GM12872 (cell line): ENCODE data around the gene TRAF2.

Experiments
- TF ChIP-seq, protein P1 (sequence below): IDR thresholded peaks from 3 replicates; pipeline ENCODE4 v1.5.1; 2011; ENCODE audit warnings: low read depth, mild to moderate bottlenecking, low read length, moderate library complexity; ENCODE audit not compliant: insufficient read depth

TRAF2 gene

DNA sequence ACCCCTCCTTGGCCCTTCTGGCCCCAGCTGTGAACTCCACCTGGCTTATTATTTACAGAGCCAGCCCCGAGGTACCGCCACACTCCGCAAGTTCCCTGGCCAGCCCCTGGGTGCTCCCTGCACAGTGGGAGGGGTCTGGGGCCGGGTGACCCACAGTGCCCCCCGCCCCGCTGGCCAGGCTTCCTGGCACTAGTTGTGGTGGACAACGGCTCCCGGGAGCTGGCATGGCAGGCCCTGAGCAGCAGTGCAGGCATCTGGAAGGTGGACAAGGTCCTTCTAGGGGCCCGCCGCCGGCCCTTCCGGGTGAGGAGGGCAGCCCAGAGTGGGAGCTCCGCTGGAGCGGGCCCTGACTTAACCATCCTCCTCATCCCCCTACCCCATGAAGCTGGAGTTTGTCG lies 30.2 kb upstream of the TRAF2 start:
- TF ChIP-seq, protein P1, sequence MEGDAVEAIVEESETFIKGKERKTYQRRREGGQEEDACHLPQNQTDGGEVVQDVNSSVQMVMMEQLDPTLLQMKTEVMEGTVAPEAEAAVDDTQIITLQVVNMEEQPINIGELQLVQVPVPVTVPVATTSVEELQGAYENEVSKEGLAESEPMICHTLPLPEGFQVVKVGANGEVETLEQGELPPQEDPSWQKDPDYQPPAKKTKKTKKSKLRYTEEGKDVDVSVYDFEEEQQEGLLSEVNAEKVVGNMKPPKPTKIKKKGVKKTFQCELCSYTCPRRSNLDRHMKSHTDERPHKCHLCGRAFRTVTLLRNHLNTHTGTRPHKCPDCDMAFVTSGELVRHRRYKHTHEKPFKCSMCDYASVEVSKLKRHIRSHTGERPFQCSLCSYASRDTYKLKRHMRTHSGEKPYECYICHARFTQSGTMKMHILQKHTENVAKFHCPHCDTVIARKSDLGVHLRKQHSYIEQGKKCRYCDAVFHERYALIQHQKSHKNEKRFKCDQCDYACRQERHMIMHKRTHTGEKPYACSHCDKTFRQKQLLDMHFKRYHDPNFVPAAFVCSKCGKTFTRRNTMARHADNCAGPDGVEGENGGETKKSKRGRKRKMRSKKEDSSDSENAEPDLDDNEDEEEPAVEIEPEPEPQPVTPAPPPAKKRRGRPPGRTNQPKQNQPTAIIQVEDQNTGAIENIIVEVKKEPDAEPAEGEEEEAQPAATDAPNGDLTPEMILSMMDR, result no peak

DNA sequence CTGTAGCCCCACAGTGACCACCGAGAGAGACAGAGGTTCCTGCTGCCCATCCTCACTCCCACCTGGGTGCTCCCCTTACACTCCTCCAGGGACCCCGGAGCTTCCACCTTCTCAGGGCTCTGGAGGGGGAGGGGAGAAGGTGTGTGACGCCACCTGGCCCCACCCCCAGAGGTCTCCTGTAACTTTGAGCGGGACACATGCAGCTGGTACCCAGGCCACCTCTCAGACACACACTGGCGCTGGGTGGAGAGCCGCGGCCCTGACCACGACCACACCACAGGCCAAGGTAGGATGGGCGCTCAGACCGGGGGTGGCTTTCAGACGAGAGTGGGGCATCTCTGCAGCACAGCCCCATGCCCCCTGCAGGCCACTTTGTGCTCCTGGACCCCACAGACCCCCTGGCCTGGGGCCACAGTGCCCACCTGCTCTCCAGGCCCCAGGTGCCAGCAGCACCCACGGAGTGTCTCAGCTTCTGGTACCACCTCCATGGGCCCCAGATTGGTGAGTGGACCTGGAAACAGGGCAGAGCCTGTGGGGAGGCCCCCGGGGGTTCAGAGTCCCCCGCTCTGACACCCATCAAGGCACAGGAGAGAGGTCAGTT lies 29.7 kb upstream of the TRAF2 start:
- TF ChIP-seq, protein P1, result 0 out of 3 replicates have a peak, but pooled peaks have one; percentile 23

DNA sequence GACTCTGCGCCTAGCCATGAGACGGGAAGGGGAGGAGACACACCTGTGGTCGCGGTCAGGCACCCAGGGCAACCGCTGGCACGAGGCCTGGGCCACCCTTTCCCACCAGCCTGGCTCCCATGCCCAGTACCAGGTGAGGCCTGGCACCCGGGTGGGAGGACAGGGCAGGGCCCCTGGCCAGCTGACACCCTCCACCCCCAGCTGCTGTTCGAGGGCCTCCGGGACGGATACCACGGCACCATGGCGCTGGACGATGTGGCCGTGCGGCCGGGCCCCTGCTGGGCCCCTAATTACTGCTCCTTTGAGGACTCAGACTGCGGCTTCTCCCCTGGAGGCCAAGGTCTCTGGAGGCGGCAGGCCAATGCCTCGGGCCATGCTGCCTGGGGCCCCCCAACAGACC lies 29.1 kb upstream of the TRAF2 start:
- TF ChIP-seq, protein P1, result no peak

DNA sequence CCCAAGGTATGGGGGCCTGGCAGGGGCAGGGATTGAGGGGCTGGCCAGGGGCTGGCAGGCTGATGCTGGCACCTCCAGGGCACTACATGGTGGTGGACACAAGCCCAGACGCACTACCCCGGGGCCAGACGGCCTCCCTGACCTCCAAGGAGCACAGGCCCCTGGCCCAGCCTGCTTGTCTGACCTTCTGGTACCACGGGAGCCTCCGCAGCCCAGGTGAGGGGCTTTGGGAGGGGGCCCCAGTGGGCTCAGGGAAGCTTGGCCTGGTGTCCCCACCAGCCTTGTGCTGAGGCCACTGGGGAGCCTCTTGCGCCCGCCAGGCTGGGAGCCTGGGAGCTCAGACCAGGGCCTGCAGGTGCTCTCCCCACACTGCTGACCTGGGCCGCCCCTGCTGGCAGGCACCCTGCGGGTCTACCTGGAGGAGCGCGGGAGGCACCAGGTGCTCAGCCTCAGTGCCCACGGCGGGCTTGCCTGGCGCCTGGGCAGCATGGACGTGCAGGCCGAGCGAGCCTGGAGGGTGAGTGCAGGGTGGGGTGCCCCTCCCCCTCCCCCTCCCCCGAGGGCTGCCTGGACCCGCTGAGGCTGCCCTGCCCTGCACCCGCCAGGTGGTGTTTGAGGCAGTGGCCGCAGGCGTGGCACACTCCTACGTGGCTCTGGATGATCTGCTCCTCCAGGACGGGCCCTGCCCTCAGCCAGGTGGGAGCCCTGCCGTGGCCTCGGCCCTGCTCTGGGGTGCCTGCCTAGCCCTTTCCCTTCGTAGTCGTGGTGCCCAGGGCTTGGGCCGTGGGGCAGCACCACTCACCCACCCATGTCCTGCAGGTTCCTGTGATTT lies 28.5 kb upstream of the TRAF2 start:
- TF ChIP-seq, protein P1, result no peak

DNA sequence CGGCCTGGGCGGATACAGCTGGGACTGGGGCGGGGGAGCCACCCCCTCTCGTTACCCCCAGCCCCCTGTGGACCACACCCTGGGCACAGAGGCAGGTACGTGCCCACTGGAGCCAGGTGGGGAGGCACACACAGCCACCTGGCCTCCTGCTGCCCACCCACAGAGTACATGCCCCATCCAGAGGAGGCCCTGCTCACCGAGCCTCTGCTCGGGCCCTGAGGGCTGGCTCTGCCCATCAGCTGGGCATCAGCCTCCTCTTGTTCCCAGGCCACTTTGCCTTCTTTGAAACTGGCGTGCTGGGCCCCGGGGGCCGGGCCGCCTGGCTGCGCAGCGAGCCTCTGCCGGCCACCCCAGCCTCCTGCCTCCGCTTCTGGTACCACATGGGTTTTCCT lies 27.9 kb upstream of the TRAF2 start:
- TF ChIP-seq, protein P1, result no peak

DNA sequence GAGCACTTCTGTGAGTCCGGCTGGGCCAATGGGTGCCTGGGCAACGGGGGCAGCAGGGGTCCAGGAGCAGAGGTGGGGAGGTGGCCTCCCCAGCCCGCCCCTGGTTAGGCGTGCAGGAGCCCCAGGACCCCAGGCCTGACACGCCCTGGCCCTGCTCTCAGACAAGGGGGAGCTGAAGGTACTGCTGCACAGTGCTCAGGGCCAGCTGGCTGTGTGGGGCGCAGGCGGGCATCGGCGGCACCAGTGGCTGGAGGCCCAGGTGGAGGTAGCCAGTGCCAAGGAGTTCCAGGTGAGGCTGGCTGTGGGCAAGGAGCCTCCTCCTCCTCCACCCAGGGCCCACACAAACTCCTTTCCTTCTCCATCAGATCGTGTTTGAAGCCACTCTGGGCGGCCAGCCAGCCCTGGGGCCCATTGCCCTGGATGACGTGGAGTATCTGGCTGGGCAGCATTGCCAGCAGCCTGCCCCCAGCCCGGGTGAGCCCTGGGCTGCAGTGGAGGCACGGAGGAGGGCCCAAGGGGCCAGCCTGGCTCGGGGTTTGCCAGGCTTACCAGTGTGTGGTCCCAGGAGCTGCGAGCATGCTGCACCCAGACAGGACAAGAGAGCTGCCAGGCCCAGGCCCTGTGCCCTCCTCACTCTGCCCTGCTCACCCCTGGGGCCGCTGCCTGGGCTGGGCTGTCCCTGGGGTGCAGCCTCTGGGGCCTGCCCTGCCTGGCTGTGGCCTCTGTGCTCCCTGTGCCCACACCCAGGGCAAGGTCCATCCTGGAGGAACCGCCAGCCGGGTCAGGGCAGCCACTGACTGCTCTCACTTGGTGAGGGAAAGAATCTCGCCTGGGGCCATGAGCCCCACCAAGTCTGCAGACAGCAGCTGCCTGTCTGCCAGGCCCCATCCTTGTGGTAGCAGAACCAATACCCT lies 27.2 kb upstream of the TRAF2 start:
- TF ChIP-seq, protein P1, result no peak

DNA sequence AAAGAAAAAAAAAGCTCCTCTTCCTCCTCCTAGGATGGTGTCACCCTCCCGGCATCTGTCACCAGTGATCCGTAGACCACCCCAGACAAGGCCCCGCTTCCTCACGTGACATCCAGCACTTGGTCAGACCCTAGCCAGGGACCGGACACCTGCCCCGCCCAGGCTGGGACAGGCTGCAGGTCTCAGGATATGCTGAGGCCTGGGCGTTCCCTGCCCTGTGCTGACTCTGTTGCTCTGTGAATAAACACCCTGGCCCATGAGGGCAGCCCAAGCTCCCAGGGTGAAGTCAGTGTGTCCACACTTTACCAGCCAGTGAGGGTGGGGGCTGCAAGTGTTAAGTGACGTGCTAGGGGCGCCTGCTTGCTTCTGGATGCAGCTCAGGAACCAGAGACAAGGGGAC lies 25.8 kb upstream of the TRAF2 start:
- TF ChIP-seq, protein P1, result no peak
